ENCODE results near the gene PKIG.

DNA sequence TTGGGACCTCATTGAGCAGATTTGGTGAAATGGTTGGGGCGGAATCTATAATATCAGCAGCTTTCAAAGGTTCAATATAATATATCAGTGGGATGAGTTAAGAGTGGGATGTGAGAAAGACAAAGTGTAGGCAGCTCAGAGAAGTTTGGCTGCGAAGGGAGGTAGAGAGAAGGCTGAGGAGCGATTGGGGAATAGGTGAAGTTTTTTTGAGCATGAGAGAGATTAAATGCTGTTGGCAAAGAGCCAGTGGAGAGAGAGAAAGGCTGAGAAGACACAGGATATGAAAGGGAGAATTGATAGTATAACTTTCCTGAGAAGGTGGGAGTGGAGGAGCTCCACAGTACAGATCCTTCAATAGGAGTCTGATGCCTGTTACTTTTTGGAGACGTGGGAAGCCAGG lies 48.5 kb upstream of the PKIG start:
- no peak for TF ChIP-seq CTCF (IDR thresholded peaks at IDR 0.05; ENCODE audit: insufficient read depth, low read length, poor library complexity, severe bottlenecking)
- TF ChIP-seq EZH2phosphoT487 (conservative IDR thresholded peaks at IDR 0.05; ENCODE audit: low read length), result no peak
